Aorta (tissue), 4 donors: ENCODE measurements around the gene CCL21. TPM values are rescaled to one million over a fixed set of nuclear protein-coding genes. Genes with fewer than 3 reads are reported as not detected.

Experiments used
- polyA plus RNA-seq, 2 donors: library from polyadenylated mRNA; stranded (reverse); fragments of 200-250 nt; gene quantifications; one replicate each; pipeline ENCODE4 v1.2.3, GENCODE V29; 2013
- total RNA-seq, 2 donors: library from RNA; stranded (reverse); fragmentation: NEBNext Ultra II Directional; extraction: Animal tissue kit (Norgen Biotek cat#: 25700); gene quantifications; one replicate each; pipeline ENCODE4 v1.2.1, GENCODE V29; 2021
- donor health status: healthy with polysubstance abuse.
- donor health status: Bipolar disorder and iron deficiency.
- donor health status: DM: no; HTN: no; CAD: no.
- donor health status: DM: yes; HTN: yes; CAD: no.

The CCL21 gene
- total and polyA plus RNA-seq, 4 donors, result 1.4 to 29.1 (median 7.7) TPM

Other genes starting within 250 kb of the CCL21 start
- not detected for gene ENHO, start 187.1 kb downstream of the CCL21 start, total RNA-seq
- gene ENHO, start 187.1 kb downstream of the CCL21 start, polyA plus RNA-seq, result not detected
- gene CNTFR, start 120.4 kb downstream of the CCL21 start, total RNA-seq, result 1 to 10 TPM; 4.2 to 9.9 TPM
- gene CNTFR, start 120.4 kb downstream of the CCL21 start, polyA plus RNA-seq, result 1 to 10 TPM in 1 of 2 donors, under 1 TPM in 1; 0.10 to 1.4 TPM
- gene RPP25L, start 98.0 kb downstream of the CCL21 start, total RNA-seq, result 1 to 10 TPM; 6.0 to 9.8 TPM
- gene RPP25L, start 98.0 kb downstream of the CCL21 start, polyA plus RNA-seq, result 10 to 100 TPM; 16.2 to 17.3 TPM
- 10 to 100 TPM; 56.7 to 61.4 TPM for gene DCTN3, start 89.6 kb downstream of the CCL21 start, total RNA-seq
- gene DCTN3, start 89.6 kb downstream of the CCL21 start, polyA plus RNA-seq, result 100 to 1,000 TPM; 106 to 111 TPM
- not detected for gene ARID3C, start 81.1 kb downstream of the CCL21 start, total RNA-seq
- gene ARID3C, start 81.1 kb downstream of the CCL21 start, polyA plus RNA-seq, result not detected
- gene SIGMAR1, start 72.3 kb downstream of the CCL21 start, total RNA-seq, result 10 to 100 TPM; 31.8 to 42.9 TPM
- gene SIGMAR1, start 72.3 kb downstream of the CCL21 start, polyA plus RNA-seq, result 10 to 100 TPM; 26.3 to 48.1 TPM
- gene GALT, start 63.5 kb downstream of the CCL21 start, total RNA-seq, result 10 to 100 TPM; 27.2 to 50.9 TPM
- 10 to 100 TPM; 29.2 to 98.1 TPM for gene GALT, start 63.5 kb downstream of the CCL21 start, polyA plus RNA-seq
- gene IL11RA, start 58.0 kb downstream of the CCL21 start, total RNA-seq, result 10 to 100 TPM; 33.7 to 66.4 TPM
- 10 to 100 TPM; 28.2 to 93.4 TPM for gene IL11RA, start 58.0 kb downstream of the CCL21 start, polyA plus RNA-seq
- gene CCL27, start 47.5 kb downstream of the CCL21 start, total RNA-seq, result not detected
- not detected for gene CCL27, start 47.5 kb downstream of the CCL21 start, polyA plus RNA-seq
- gene CCL19, start 18.9 kb downstream of the CCL21 start, total RNA-seq, result 10 to 100 TPM; 39.7 to 67.5 TPM
- 1 to 10 TPM; 1.9 to 5.5 TPM for gene CCL19, start 18.9 kb downstream of the CCL21 start, polyA plus RNA-seq
- under 1 TPM; 0.57 to 0.88 TPM for gene PHF24, start 248.1 kb upstream of the CCL21 start, total RNA-seq
- not detected for gene PHF24, start 248.1 kb upstream of the CCL21 start, polyA plus RNA-seq